GM18870 (cell line): ENCODE results near the gene PERCC1.
"Not testable (repeated sequence)": the region's sequence is repeated elsewhere in the genome, so short reads cannot be mapped to it uniquely, and the experiment has no call there.

Source experiments
- ATAC-seq: cut with Tn5 transposase; IDR thresholded peaks from one replicate; pipeline ENCODE4 v1.9.1; 2021; ENCODE audit warnings: moderate library complexity; ENCODE audit not compliant: unreplicated experiment

Gene PERCC1

GRCh38 chr16:1433263-1433560 is 2.3 kb downstream of the PERCC1 start:
- no peak for ATAC-seq

GRCh38 chr16:1433756-1434155 is 2.9 kb downstream of the PERCC1 start:
- no peak for ATAC-seq

- no peak for ATAC-seq
These were observed 4.0 kb downstream of the PERCC1 start for GRCh38 chr16:1434644-1435592.

GRCh38 chr16:1435921-1436697 is 5.2 kb downstream of the PERCC1 start:
- ATAC-seq, result no peak

- no peak for ATAC-seq
These were observed 6.0 kb downstream of the PERCC1 start for GRCh38 chr16:1436731-1437355.

GRCh38 chr16:1437606-1438005 is 6.7 kb downstream of the PERCC1 start:
- no peak for ATAC-seq

- no peak for ATAC-seq
These were observed 7.6 kb downstream of the PERCC1 start for GRCh38 chr16:1438229-1439057.

GRCh38 chr16:1439058-1439698 is 8.3 kb downstream of the PERCC1 start:
- no peak for ATAC-seq

- not testable (repeated sequence) for ATAC-seq
These were observed 8.8 kb downstream of the PERCC1 start for GRCh38 chr16:1439699-1440074.

GRCh38 chr16:1441391-1441829 is 10.5 kb downstream of the PERCC1 start:
- ATAC-seq, result no peak

- no peak for ATAC-seq
These were observed 11.8 kb downstream of the PERCC1 start for GRCh38 chr16:1442697-1443096.

- ATAC-seq, result no peak
These were observed 12.6 kb downstream of the PERCC1 start for GRCh38 chr16:1443403-1443973.

GRCh38 chr16:1443980-1444729 is 13.3 kb downstream of the PERCC1 start, which contains the start of gene CCDC154:
CCDC154 (minus strand) TSS chr16:1444556; CDS start chr16:1444322, 234 bp downstream.
- no peak for ATAC-seq

- no peak for ATAC-seq
These were observed 14.0 kb downstream of the PERCC1 start for GRCh38 chr16:1444730-1445517.

- no peak for ATAC-seq
These were observed 14.8 kb downstream of the PERCC1 start for GRCh38 chr16:1445518-1446203.

- no peak for ATAC-seq
These were observed 15.6 kb downstream of the PERCC1 start for GRCh38 chr16:1446296-1447080.

GRCh38 chr16:1447965-1448364 is 17.1 kb downstream of the PERCC1 start:
- ATAC-seq, result no peak
